Neural cell (in vitro differentiated cells): ENCODE measurements around the gene PPP2R5B. TPM values are rescaled to one million over a fixed set of nuclear protein-coding genes. Genes with fewer than 3 reads are reported as not detected.

Source experiments
- H2AFZ ChIP-seq: fragments of 200-600, 300-800 bp; sonication (generic), shearing (Covaris generic); 2 replicates; pipeline ENCODE4 v1.6.0; 2014; ENCODE audit warnings: low read depth, mild to moderate bottlenecking, antibody characterized with exemption, low read length, moderate library complexity
- H3F3A ChIP-seq: fragments of 200-600 bp; shearing (Covaris generic); 2 replicates; pipeline ENCODE4 v1.6.1; 2016; ENCODE audit warnings: mild to moderate bottlenecking, moderate library complexity, mixed read lengths, antibody characterized with exemption, low read length; ENCODE audit not compliant: insufficient read depth, poor library complexity, severe bottlenecking
- H3K27ac ChIP-seq: fragments of 200-600, 300-800 bp; sonication (generic), shearing (Covaris generic); 2 replicates; pipeline ENCODE4 v1.5.1; 2014; ENCODE audit warnings: mild to moderate bottlenecking, low read length, moderate library complexity
- H3K27me3 ChIP-seq: fragments of 300-800, 200-600 bp; sonication (generic), shearing (Covaris generic); 2 replicates; pipeline ENCODE4 v1.6.0; 2014; ENCODE audit warnings: mild to moderate bottlenecking, low read depth, low read length, moderate library complexity; ENCODE audit not compliant: insufficient read depth
- H3K36me3 ChIP-seq: fragments of 300-800, 200-600 bp; sonication (generic), shearing (Covaris generic); 2 replicates; pipeline ENCODE4 v1.5.1; 2014; ENCODE audit warnings: mild to moderate bottlenecking, antibody characterized with exemption, low read length, moderate library complexity; ENCODE audit not compliant: insufficient read depth
- H3K4me2 ChIP-seq: fragments of 300-800, 200-600 bp; sonication (generic), shearing (Covaris generic); 2 replicates; pipeline ENCODE4 v1.6.0; 2014; ENCODE audit warnings: mild to moderate bottlenecking, low read length
- H3K4me3 ChIP-seq: fragments of 300-800, 200-600 bp; sonication (generic), shearing (Covaris generic); 2 replicates; pipeline ENCODE4 v1.5.1; 2014; ENCODE audit warnings: mild to moderate bottlenecking, low read length, moderate library complexity
- H3K79me2 ChIP-seq: fragments of 200-600 bp; shearing (Covaris generic); replicated peaks from 2 replicates; pipeline ENCODE4 v1.6.0; 2014; ENCODE audit warnings: mild to moderate bottlenecking, low read length, moderate library complexity; ENCODE audit not compliant: insufficient read depth
- H3K9ac ChIP-seq: fragments of 300-800, 200-600 bp; sonication (generic), shearing (Covaris generic); 2 replicates; pipeline ENCODE4 v1.6.1; 2016; ENCODE audit warnings: mild to moderate bottlenecking, low read length, mixed read lengths
- H3K9me2 ChIP-seq: fragments of 200-600 bp; shearing (Covaris generic); 2 replicates; pipeline ENCODE4 v1.6.1; 2016; ENCODE audit warnings: mild to moderate bottlenecking, low read length, mixed read lengths; ENCODE audit not compliant: insufficient read depth
- H3K9me3 ChIP-seq: fragments of 200-600, 300-800 bp; sonication (generic), shearing (Covaris generic); 2 replicates; pipeline ENCODE4 v1.6.1; 2016; ENCODE audit warnings: mild to moderate bottlenecking, mixed run types, low read length, moderate library complexity, mixed read lengths
- H4K20me1 ChIP-seq: fragments of 200-600 bp; shearing (Covaris generic); 2 replicates; pipeline ENCODE4 v1.6.1; 2016; ENCODE audit warnings: mild to moderate bottlenecking, mixed run types; ENCODE audit not compliant: insufficient read depth
- CTCF ChIP-seq: fragments of 450-650 bp; IDR thresholded peaks from 2 replicates; pipeline ENCODE4 v1.5.1; 2014; ENCODE audit warnings: antibody characterized with exemption, mild to moderate bottlenecking, moderate library complexity; ENCODE audit not compliant: poor library complexity, severe bottlenecking
- EP300 ChIP-seq: fragments of 450-650 bp; conservative IDR thresholded peaks from 2 replicates; pipeline ENCODE4 v1.6.1; 2014; ENCODE audit warnings: antibody characterized with exemption, mild to moderate bottlenecking, moderate library complexity; ENCODE audit not compliant: poor library complexity, severe bottlenecking
- EZH2 ChIP-seq: fragments of 200-600, 300-800 bp; shearing (Covaris generic), sonication (generic); IDR thresholded peaks from 2 replicates; pipeline ENCODE4 v1.6.1; 2014; ENCODE audit warnings: antibody characterized with exemption, low read length, borderline replicate concordance, mild to moderate bottlenecking; ENCODE audit not compliant: insufficient read depth, poor library complexity, severe bottlenecking
- MXI1 ChIP-seq: fragments of 450-650 bp; conservative IDR thresholded peaks from 2 replicates; pipeline ENCODE4 v1.6.1; 2014; ENCODE audit warnings: antibody characterized with exemption, mild to moderate bottlenecking; ENCODE audit not compliant: poor library complexity, severe bottlenecking
- POLR2AphosphoS5 ChIP-seq: IDR thresholded peaks from 2 replicates; pipeline ENCODE4 v1.6.1; 2012
- RAD21 ChIP-seq: fragments of 450-650 bp; conservative IDR thresholded peaks from 2 replicates; pipeline ENCODE4 v1.6.1; 2014; ENCODE audit warnings: antibody characterized with exemption, mild to moderate bottlenecking, moderate library complexity
- REST ChIP-seq: IDR thresholded peaks from 2 replicates; pipeline ENCODE4 v1.6.1; 2012; ENCODE audit warnings: borderline replicate concordance
- SMC3 ChIP-seq: fragments of 450-650 bp; conservative IDR thresholded peaks from 2 replicates; pipeline ENCODE4 v1.6.1; 2014; ENCODE audit warnings: antibody characterized with exemption, mild to moderate bottlenecking, moderate library complexity; ENCODE audit not compliant: poor library complexity
- TAF1 ChIP-seq: IDR thresholded peaks from 2 replicates; pipeline ENCODE4 v1.6.1; 2012; ENCODE audit warnings: low read depth
- polyA plus RNA-seq: library from polyadenylated mRNA; depleted of rRNA; stranded (reverse); fragments of >200 nt; gene quantifications from 2 replicates; pipeline ENCODE4 v1.2.3, GENCODE V29; 2014

PPP2R5B gene
- polyA plus RNA-seq, 1 donor from 2014 or later, result 76.1 TPM

GRCh38 chr11:64913171-64913727 lies 11.2 kb upstream of the PPP2R5B start:
- H3K27me3 ChIP-seq, result no peaks in the 10 kb centered on the region
- no peaks in the 10 kb centered on the region for H3F3A ChIP-seq
- H3K36me3 ChIP-seq, result no peaks in the 10 kb centered on the region
- H3K4me2 ChIP-seq, result no peak overlapping the region
- H3K27ac ChIP-seq, result no peak overlapping the region
- H4K20me1 ChIP-seq, result no peaks in the 10 kb centered on the region
- peaks cover 7% of the 10 kb centered on the region for H3K79me2 ChIP-seq
- H3K9me3 ChIP-seq, result no peaks in the 10 kb centered on the region
- TF ChIP-seq MXI1 (no peak), TAF1 (no peak), RAD21 (no peak), SMC3 (no peak), POLR2AphosphoS5 (no peak), CTCF (no peak), EZH2 (no peak), EP300 (no peak), REST (no peak)
- H3K4me3 ChIP-seq, result no peak overlapping the region
- H3K9me2 ChIP-seq, result no peaks in the 10 kb centered on the region
- no peak overlapping the region for H3K9ac ChIP-seq
- no peak overlapping the region for H2AFZ ChIP-seq

GRCh38 chr11:64914123-64914522 lies 10.4 kb upstream of the PPP2R5B start:
- H3K4me3 ChIP-seq, result no peak overlapping the region
- H3F3A ChIP-seq, result no peaks in the 10 kb centered on the region
- H3K36me3 ChIP-seq, result no peaks in the 10 kb centered on the region
- TF ChIP-seq RAD21 (no peak), POLR2AphosphoS5 (no peak), REST (no peak), MXI1 (no peak), SMC3 (no peak), EP300 (no peak), EZH2 (no peak), CTCF (no peak), TAF1 (no peak)
- H3K9me2 ChIP-seq, result no peaks in the 10 kb centered on the region
- no peak overlapping the region for H3K4me2 ChIP-seq
- no peaks in the 10 kb centered on the region for H3K27me3 ChIP-seq
- no peak overlapping the region for H2AFZ ChIP-seq
- peaks cover 7% of the 10 kb centered on the region for H3K79me2 ChIP-seq
- H4K20me1 ChIP-seq, result no peaks in the 10 kb centered on the region
- no peak overlapping the region for H3K27ac ChIP-seq
- no peak overlapping the region for H3K9ac ChIP-seq
- H3K9me3 ChIP-seq, result no peaks in the 10 kb centered on the region
